HL-60 (cell line): Measurements from ENCODE around the gene GGACT.

Experiments
- DNase-seq, 2 experiments: peaks; one replicate each; pipeline ENCODE4 v3.0.0-alpha.2; 2010 to 2020; ENCODE audit warnings: low read depth in 1 of 2, low spot score in 1 of 2
- H3K27ac ChIP-seq: fragments of 250-450 bp; sonication (Bioruptor Pico); replicated peaks from 2 replicates; pipeline ENCODE4 v1.5.1; 2020; ENCODE audit warnings: mild to moderate bottlenecking, moderate library complexity
- H3K27me3 ChIP-seq: fragments of 250-450 bp; sonication (Bioruptor Pico); 2 replicates; pipeline ENCODE4 v1.5.1; 2021; ENCODE audit warnings: mild to moderate bottlenecking, moderate library complexity; ENCODE audit not compliant: insufficient read depth, poor library complexity, severe bottlenecking
- H3K4me3 ChIP-seq: replicated peaks from 2 replicates; pipeline ENCODE4 v1.5.1; 2011; ENCODE audit warnings: mild to moderate bottlenecking, control low read depth, low read length; ENCODE audit not compliant: insufficient read depth
- GABPA ChIP-seq: IDR thresholded peaks from 2 replicates; pipeline ENCODE4 v1.6.1; 2012; ENCODE audit warnings: low read depth
- POLR2AphosphoS5 ChIP-seq: IDR thresholded peaks from 2 replicates; pipeline ENCODE4 v1.6.1; 2012; ENCODE audit warnings: low read depth
- SPI1 ChIP-seq: IDR thresholded peaks from 2 replicates; pipeline ENCODE4 v1.6.1; 2012; ENCODE audit warnings: low read depth, mild to moderate bottlenecking, borderline replicate concordance
- TF ChIP-seq, protein P1 (sequence below): IDR thresholded peaks from 2 replicates; pipeline ENCODE4 v1.6.1; 2012; ENCODE audit warnings: low read depth; ENCODE audit not compliant: insufficient replicate concordance
- TF ChIP-seq, protein P2 (sequence below): IDR thresholded peaks from one replicate; pipeline ENCODE4 v1.5.1; 2011; ENCODE audit warnings: low read length, control low read depth, inconsistent platforms; ENCODE audit not compliant: insufficient read depth

The GGACT gene

DNA sequence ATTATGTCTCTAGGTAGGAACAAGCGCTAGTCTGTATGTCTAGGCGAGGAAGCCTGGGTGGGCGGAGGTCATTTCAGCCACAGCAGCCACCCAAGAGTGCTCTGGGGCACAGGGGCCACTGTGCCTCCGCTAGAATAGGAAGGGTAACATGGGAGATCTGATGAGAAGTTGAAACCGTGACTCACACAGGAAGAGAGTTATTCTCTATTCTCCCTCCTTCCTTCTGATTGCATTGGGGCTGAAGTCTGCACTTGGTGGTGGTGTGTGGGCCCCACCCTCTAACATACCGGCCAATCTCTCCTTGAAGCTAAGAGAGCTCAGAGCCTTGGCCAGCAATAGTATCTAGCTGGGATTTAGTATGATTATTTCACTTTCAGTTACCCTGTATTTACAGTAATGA lies 20.3 kb upstream of the GGACT start:
- DNase-seq = peak in 1 of 2 experiments; percentile 55
- Histone ChIP-seq H3K4me3 (no peak overlapping the region), H3K27me3 (no peaks in the 10 kb centered on the region), H3K27ac (no peak overlapping the region; the same call in none of the 2 replicates)
- TF ChIP-seq, protein P1, sequence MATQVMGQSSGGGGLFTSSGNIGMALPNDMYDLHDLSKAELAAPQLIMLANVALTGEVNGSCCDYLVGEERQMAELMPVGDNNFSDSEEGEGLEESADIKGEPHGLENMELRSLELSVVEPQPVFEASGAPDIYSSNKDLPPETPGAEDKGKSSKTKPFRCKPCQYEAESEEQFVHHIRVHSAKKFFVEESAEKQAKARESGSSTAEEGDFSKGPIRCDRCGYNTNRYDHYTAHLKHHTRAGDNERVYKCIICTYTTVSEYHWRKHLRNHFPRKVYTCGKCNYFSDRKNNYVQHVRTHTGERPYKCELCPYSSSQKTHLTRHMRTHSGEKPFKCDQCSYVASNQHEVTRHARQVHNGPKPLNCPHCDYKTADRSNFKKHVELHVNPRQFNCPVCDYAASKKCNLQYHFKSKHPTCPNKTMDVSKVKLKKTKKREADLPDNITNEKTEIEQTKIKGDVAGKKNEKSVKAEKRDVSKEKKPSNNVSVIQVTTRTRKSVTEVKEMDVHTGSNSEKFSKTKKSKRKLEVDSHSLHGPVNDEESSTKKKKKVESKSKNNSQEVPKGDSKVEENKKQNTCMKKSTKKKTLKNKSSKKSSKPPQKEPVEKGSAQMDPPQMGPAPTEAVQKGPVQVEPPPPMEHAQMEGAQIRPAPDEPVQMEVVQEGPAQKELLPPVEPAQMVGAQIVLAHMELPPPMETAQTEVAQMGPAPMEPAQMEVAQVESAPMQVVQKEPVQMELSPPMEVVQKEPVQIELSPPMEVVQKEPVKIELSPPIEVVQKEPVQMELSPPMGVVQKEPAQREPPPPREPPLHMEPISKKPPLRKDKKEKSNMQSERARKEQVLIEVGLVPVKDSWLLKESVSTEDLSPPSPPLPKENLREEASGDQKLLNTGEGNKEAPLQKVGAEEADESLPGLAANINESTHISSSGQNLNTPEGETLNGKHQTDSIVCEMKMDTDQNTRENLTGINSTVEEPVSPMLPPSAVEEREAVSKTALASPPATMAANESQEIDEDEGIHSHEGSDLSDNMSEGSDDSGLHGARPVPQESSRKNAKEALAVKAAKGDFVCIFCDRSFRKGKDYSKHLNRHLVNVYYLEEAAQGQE = no peak
- TF ChIP-seq GABPA (no peak), POLR2AphosphoS5 (no peak), SPI1 (no peak)
- TF ChIP-seq, protein P2, sequence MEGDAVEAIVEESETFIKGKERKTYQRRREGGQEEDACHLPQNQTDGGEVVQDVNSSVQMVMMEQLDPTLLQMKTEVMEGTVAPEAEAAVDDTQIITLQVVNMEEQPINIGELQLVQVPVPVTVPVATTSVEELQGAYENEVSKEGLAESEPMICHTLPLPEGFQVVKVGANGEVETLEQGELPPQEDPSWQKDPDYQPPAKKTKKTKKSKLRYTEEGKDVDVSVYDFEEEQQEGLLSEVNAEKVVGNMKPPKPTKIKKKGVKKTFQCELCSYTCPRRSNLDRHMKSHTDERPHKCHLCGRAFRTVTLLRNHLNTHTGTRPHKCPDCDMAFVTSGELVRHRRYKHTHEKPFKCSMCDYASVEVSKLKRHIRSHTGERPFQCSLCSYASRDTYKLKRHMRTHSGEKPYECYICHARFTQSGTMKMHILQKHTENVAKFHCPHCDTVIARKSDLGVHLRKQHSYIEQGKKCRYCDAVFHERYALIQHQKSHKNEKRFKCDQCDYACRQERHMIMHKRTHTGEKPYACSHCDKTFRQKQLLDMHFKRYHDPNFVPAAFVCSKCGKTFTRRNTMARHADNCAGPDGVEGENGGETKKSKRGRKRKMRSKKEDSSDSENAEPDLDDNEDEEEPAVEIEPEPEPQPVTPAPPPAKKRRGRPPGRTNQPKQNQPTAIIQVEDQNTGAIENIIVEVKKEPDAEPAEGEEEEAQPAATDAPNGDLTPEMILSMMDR = no peak

GRCh38 chr13:100608489-100608888 lies 19.9 kb upstream of the GGACT start:
- TF ChIP-seq GABPA = no peak
- no peak for TF ChIP-seq POLR2AphosphoS5
- no peak for TF ChIP-seq SPI1
- TF ChIP-seq, protein P2 = no peak
- TF ChIP-seq, protein P1 = no peak
- DNase-seq = no peak
- H3K27ac ChIP-seq = no peak overlapping the region; the same call in 1 of the 2 replicates
- H3K4me3 ChIP-seq = no peak overlapping the region
- no peaks in the 10 kb centered on the region for H3K27me3 ChIP-seq

- H3K4me3 ChIP-seq = no peak overlapping the region
- DNase-seq = peak in 1 of 2 experiments; percentile 38
Measured at GRCh38 chr13:100604918-100605710, 16.5 kb upstream of the GGACT start.

More at GRCh38 chr13:100604918-100605710, 16.5 kb upstream of the GGACT start:
- Histone ChIP-seq H3K27ac (no peak overlapping the region), H3K27me3 (no peaks in the 10 kb centered on the region)
- TF ChIP-seq POLR2AphosphoS5 (no peak), GABPA (no peak), SPI1 (no peak)
- TF ChIP-seq, protein P1 = no peak
- TF ChIP-seq, protein P2 = no peak
